GM06990 (cell line): ENCODE measurements around the gene SZRD1.
"Not testable (repeated sequence)": the region's sequence is repeated elsewhere in the genome, so short reads cannot be mapped to it uniquely, and the experiment has no call there.

Experiments used
- DNase-seq: peaks from one replicate; pipeline ENCODE4 v3.0.0-alpha.2; 2011; ENCODE audit not compliant: insufficient read length; ENCODE audit errors: extremely low read depth
- H3K27me3 ChIP-seq: replicated peaks from 2 replicates; pipeline ENCODE4 v1.6.0; 2011; ENCODE audit warnings: low read length; ENCODE audit not compliant: control insufficient read depth, insufficient read depth
- H3K36me3 ChIP-seq: 2 replicates; pipeline ENCODE4 v1.5.1; 2011; ENCODE audit warnings: low read length; ENCODE audit not compliant: control insufficient read depth, insufficient read depth
- H3K4me3 ChIP-seq: replicated peaks from 2 replicates; pipeline ENCODE4 v1.5.1; 2011; ENCODE audit warnings: low read depth, mild to moderate bottlenecking, control low read depth, low read length
- CTCF ChIP-seq: IDR thresholded peaks from 2 replicates; pipeline ENCODE4 v1.5.1; 2011; ENCODE audit warnings: low read length, control low read depth, mild to moderate bottlenecking, inconsistent platforms; ENCODE audit not compliant: insufficient read depth, poor library complexity, severe bottlenecking

Gene SZRD1

GRCh38 chr1:16356867-16357266, 10.2 kb upstream of the SZRD1 start:
- Histone ChIP-seq H3K27me3 (no peaks in the 10 kb centered on the region), H3K36me3 (no peaks in the 10 kb centered on the region), H3K4me3 (no peak overlapping the region)
- no peak for DNase-seq
- TF ChIP-seq CTCF = no peak

- H3K36me3 ChIP-seq, H3K4me3 ChIP-seq, DNase-seq, H3K27me3 ChIP-seq: not testable (repeated sequence)
Observed at GRCh38 chr1:16365146-16365498, 1.9 kb upstream of the SZRD1 start.

GRCh38 chr1:16367258-16367967, 371 bp downstream of the SZRD1 start:
- no peaks in the 10 kb centered on the region for H3K27me3 ChIP-seq
- peak; percentile 2 for TF ChIP-seq CTCF
- no peaks in the 10 kb centered on the region for H3K36me3 ChIP-seq
- peak; percentile 92 for DNase-seq
- H3K4me3 ChIP-seq = peak overlapping the region; percentile 86

- no peak for TF ChIP-seq CTCF
- no peaks in the 10 kb centered on the region for H3K27me3 ChIP-seq
- no peak for DNase-seq
- H3K4me3 ChIP-seq = peak overlapping the region; percentile 86
- H3K36me3 ChIP-seq = no peaks in the 10 kb centered on the region
Observed at GRCh38 chr1:16367968-16368890, 1.2 kb downstream of the SZRD1 start.

- H3K27me3 ChIP-seq = no peaks in the 10 kb centered on the region
- no peak for DNase-seq
- no peak overlapping the region for H3K4me3 ChIP-seq
- no peaks in the 10 kb centered on the region for H3K36me3 ChIP-seq
- no peak for TF ChIP-seq CTCF
Observed at GRCh38 chr1:16369821-16370220, 2.8 kb downstream of the SZRD1 start.

GRCh38 chr1:16371725-16372124, 4.7 kb downstream of the SZRD1 start:
- no peak for DNase-seq
- Histone ChIP-seq H3K36me3 (no peaks in the 10 kb centered on the region), H3K27me3 (no peaks in the 10 kb centered on the region), H3K4me3 (no peak overlapping the region)
- no peak for TF ChIP-seq CTCF
